22Rv1 (cell line): ENCODE data around the gene FRMD1.

ENCODE experiments used
- H3K27ac ChIP-seq: fragments of 450-650 bp; 2 replicates; pipeline ENCODE4 v1.5.1; 2017
- ZFX ChIP-seq: fragments of 450-650 bp; IDR thresholded peaks from 2 replicates; pipeline ENCODE4 v1.6.1; 2017; ENCODE audit warnings: antibody characterized with exemption, borderline replicate concordance
- TF ChIP-seq, protein P1 (sequence below): fragments of 450-650 bp; IDR thresholded peaks from 2 replicates; pipeline ENCODE4 v1.5.1; 2017; ENCODE audit warnings: mild to moderate bottlenecking

FRMD1 gene

DNA sequence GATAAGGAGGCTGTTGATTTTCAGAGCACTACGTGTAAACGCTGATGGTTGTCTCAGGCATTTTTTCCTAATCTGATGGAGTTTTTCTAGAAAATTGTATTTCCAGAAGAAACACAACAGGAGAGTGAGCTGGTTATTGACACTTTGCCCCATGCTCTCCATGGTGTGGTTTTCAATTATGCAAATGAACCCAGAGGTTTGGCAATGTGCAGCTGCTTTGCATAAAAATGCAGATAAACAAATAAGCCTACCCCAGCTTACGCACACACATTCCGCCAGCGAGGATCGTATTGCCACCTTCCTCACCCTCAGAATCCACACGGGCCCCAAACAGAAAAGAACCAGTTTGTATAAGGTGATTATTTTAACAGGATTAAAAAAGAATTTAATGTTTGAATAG lies 45.1 kb upstream of the FRMD1 start:
- TF ChIP-seq, protein P1, sequence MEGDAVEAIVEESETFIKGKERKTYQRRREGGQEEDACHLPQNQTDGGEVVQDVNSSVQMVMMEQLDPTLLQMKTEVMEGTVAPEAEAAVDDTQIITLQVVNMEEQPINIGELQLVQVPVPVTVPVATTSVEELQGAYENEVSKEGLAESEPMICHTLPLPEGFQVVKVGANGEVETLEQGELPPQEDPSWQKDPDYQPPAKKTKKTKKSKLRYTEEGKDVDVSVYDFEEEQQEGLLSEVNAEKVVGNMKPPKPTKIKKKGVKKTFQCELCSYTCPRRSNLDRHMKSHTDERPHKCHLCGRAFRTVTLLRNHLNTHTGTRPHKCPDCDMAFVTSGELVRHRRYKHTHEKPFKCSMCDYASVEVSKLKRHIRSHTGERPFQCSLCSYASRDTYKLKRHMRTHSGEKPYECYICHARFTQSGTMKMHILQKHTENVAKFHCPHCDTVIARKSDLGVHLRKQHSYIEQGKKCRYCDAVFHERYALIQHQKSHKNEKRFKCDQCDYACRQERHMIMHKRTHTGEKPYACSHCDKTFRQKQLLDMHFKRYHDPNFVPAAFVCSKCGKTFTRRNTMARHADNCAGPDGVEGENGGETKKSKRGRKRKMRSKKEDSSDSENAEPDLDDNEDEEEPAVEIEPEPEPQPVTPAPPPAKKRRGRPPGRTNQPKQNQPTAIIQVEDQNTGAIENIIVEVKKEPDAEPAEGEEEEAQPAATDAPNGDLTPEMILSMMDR = no peak
- TF ChIP-seq ZFX = no peak
- no peak overlapping the region for H3K27ac ChIP-seq

DNA sequence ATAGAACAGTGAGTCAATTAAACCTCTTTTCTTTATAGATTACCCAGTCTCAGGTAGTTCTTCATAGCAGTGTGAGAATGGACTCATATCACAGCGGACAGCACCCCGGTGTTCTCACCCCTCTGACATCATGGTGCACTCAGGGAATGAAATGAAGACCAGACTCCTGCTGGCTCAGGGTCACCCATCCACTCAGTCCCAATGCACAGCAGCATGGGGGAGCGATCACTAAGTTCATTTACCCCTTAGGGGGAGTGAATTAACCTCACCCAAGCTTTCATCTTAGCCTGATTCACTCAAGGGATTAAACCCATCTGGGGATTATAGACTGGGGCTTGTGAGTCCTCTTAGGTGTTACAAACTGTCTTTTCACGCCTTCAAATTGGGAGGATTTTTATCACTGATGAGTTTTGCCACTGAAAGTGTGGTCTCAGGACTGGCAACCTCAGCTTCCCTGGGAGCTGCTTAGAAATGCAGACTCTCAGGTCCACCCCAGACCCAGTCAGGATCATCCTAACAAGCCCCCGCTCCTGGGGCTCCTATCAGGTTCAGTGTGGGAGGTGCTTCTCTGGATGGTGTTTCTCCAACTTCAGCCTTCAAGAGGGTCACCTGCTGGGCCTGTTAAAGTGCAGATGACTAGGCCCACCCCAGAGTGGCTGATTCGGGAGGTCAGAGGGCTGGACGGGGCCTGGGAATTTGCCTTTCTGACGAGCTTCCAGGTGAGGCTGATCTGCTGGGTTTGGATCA lies 44.3 kb upstream of the FRMD1 start:
- no peak overlapping the region for H3K27ac ChIP-seq
- no peak for TF ChIP-seq ZFX
- TF ChIP-seq, protein P1 = no peak

DNA sequence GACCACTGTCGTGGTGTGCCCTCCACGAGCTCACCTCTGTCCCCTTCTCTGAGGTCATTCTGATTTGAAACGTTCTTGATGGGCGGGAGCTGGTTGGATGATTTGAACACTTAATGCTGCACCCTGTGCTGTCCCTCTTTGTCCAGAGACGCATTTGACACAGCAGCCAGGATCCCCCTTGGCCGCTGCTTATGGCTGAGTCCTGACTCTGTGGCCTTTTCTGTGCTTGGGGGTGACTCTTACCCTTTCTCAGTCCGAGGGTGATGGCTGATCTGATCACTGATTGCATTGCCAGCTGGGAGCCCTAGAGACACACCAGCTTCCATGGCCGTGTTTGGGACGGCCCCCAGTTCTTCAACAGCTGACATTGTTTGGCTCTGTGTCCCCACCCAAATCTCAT lies 43.5 kb upstream of the FRMD1 start:
- no peak overlapping the region for H3K27ac ChIP-seq

DNA sequence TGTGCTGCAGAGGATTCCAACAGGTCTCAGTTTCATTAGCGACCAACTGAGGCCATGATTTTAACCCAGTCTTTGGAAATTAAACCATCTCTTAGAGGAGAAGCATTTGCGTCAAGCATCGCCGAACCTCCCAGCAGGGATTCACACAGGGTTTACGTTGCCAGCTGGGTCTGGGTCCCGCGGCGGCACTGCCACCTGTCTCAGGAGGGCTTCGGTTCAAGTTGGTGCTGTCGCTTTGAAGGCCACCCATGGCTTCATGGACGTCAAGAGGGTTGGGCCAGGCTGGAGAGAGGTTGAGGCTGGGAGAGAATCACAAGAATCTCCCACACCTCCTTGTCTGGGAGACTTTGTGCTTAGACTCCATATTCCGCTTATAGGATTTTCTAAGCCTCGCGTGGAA lies 43.0 kb upstream of the FRMD1 start:
- no peak overlapping the region for H3K27ac ChIP-seq
- no peak for TF ChIP-seq ZFX
- TF ChIP-seq, protein P1 = no peak

More for the DNA sequence above, 43.5 kb upstream of the FRMD1 start:
- TF ChIP-seq, protein P1 = no peak
- TF ChIP-seq ZFX = no peak

DNA sequence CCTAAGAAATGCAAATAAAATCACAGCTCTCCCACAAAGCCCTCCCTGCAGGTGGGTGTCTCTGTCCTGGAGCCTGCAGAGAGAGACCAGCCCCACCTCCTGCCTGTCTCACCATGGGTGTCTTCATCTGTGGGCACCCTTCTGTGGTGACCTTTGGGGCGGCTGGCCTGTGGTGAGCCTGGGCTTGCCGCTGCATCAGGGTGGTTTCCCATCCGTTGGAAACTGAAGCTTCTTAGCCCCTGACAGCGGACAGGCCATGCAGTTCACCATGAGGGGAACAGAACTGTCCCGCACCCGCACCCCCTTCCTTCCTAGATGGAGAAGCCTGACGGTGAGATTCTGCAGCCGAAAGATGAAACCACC lies 42.3 kb upstream of the FRMD1 start:
- H3K27ac ChIP-seq = no peak overlapping the region
- TF ChIP-seq ZFX = no peak

DNA sequence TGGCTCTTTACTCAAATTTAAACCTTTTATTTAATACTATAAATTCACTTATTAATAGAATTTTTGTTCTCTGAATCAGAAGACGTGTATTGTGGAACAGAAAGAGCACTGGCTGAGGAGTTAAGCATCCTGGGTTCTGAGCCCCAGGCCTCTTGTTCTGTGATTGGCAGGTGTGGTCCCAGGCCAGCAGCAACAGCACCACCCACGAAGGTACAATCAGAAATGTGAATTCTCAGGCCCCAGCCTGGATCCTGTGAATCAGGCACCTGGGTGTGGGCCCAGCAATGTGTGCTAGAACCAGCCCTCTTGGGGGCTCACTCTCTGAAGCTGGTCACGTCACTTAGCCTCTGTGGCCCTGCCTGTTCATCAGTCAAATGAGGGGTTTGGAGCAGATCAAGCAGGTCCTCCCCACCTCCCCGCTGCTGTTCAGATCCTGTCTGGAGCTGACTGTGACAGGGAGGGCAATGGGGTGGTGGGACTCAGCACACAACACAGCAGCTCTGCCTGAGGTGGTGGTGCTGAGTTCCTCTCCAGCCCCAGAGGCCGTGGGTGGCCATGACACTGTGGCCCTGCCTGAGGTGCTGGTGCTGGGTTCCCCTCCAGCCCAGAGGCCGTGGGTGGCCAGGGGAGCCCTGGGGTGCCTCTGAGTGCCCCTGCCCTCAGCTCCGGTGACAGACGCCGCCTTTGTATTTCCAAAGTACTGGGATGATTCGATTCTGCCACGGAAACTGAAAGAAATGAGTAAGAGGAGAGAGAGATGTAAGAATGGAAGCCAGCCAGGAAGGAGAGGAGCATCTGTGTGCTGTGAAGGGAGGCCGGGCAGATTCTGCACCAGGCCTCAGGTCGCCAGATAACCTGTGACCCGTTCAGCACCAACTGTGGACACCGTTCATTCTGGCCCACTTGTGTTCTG lies 41.6 kb upstream of the FRMD1 start:
- TF ChIP-seq, protein P1 = no peak
- no peak for TF ChIP-seq ZFX

DNA sequence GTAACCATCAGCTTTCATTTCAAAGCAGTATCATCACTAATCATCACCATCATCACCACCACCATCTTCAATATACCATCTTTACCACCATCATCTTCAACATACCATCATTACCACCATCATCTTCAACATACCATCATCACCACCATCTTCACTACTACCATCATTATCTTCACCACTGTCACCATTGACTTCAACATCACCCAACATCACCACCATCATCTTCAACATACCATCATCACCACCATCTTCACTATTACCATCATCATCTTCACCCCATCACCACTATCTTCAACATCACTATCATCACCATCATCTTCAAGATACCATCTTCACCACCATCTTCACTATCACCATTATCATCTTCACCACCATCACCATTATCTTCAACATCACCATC lies 40.5 kb upstream of the FRMD1 start:
- TF ChIP-seq, protein P1 = no peak
- no peak for TF ChIP-seq ZFX

More for the DNA sequence above, 41.6 kb upstream of the FRMD1 start:
- no peak overlapping the region for H3K27ac ChIP-seq

More for the DNA sequence above, 40.5 kb upstream of the FRMD1 start:
- H3K27ac ChIP-seq = no peak overlapping the region
